Prostate gland (tissue), 2 donors: Measurements from ENCODE around the gene CAMK1. TPM values are rescaled to one million over a fixed set of nuclear protein-coding genes. Genes with fewer than 3 reads are reported as not detected.

Experiments used
- DNase-seq: peaks from one replicate; pipeline ENCODE4 v3.0.0-alpha.2; 2019; ENCODE audit warnings: low spot score
- H3K27ac ChIP-seq, 2 donors: fragments of 200-600 bp; sonication (generic); 2 replicates each; pipeline ENCODE4 v1.5.1; 2017 to 2019
- H3K27me3 ChIP-seq: fragments of 200-600 bp; sonication (generic); replicated peaks from 2 replicates; pipeline ENCODE4 v1.5.1; 2019; ENCODE audit not compliant: insufficient read depth
- H3K36me3 ChIP-seq, 2 donors: fragments of 200-600 bp; sonication (generic); 1 replicate in 1 of 2; 2 replicates in 1 of 2; pipeline versions ENCODE4 v1.5.1 to v1.8.1; 2017 to 2019
- H3K4me1 ChIP-seq: fragments of 200-600 bp; sonication (generic); replicated peaks from 2 replicates; pipeline ENCODE4 v1.5.1; 2019
- H3K4me3 ChIP-seq, 2 donors: fragments of 200-600 bp; sonication (generic); 2 replicates each; pipeline ENCODE4 v1.5.1; 2017 to 2019
- H3K9me3 ChIP-seq: fragments of 200-600 bp; sonication (generic); 2 replicates; pipeline ENCODE4 v1.5.1; 2017
- POLR2A ChIP-seq: fragments of 450-650 bp; IDR thresholded peaks from one replicate; pipeline ENCODE4 v1.6.1; 2016; ENCODE audit warnings: antibody characterized with exemption, mild to moderate bottlenecking
- POLR2AphosphoS5 ChIP-seq: sonication (generic); formaldehyde crosslinking; IDR thresholded peaks from one replicate; pipeline ENCODE4 v1.6.1; 2017; ENCODE audit warnings: antibody characterized with exemption
- WGBS: methylation state at CpG from one replicate; pipeline ENCODE4 v1.1.5; 2018; 5-methylcytosine and 5-hydroxymethylcytosine counted together
- intact Hi-C: fragments of 100-400 bp; cut with DNase I; formaldehyde crosslinking; loops from one replicate; pipeline ENCODE4 v1.14.2; 2022
- total RNA-seq, 2 donors: library from RNA; depleted of rRNA; stranded (reverse); fragments of >200 nt; gene quantifications; one replicate each; pipeline ENCODE4 v1.1.0, GENCODE V29; 2016
- TF ChIP-seq, protein P1 (sequence below), 4 experiments: fragments of 200-600 bp in 2 of 4; fragments of 450-650 bp in 2 of 4; sonication (generic) in 2 of 4; IDR thresholded peaks; 1 replicate in 3 of 4; 2 replicates in 1 of 4; pipeline ENCODE4 v1.5.1; 2016 to 2019; ENCODE audit warnings: antibody characterized with exemption in 4 of 4, mild to moderate bottlenecking in 2 of 4, moderate library complexity in 2 of 4

CAMK1 gene
- total RNA-seq, 2 donors from 2014 or later = 74.4 to 167 TPM

DNA sequence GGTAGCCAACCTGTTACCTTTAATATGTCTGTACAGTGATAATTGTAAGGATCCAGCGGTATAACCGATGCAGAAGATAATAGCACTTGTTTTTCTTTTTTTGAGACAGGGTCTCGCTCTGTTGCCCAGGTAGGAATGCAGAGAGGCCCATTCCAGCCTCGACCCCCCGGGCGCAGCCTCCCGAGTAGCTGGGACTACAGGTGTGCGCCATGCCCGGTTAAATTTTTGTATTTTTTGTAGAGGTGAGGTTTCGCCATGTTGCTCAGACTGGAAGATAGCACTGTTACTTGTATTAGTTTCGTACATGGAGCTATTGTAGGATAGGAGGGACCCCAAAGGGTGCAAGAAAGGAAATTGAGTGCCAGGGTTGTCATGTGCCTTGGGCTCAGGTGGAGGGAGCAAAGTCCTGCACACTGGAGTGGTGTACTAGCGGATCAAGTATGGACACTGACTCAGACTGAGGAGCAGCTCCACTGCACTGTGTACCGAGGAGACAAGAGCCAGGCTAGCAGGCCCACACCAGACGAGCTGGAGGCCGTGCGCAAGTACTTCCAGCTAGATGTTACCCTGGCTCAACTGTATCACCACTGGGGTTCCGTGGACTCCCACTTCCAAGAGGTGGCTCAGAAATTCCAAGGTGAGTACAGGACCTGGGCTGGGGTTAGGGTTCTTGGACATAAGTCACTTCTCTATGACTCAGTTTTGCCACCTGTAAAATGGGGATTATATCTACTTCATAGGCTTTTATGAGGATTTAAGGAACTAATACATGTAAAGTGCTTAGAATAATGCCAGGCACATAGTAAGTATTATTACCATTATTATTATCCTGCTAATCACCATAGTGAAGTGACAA lies 19.0 kb downstream of the CAMK1 start:
- H3K4me3 ChIP-seq = peak overlapping the region; percentile 48 to 55
- H3K9me3 ChIP-seq = no peaks in the 10 kb centered on the region
- H3K4me1 ChIP-seq = no peaks in the 10 kb centered on the region
- intact Hi-C loops = no loop called here
- H3K27ac ChIP-seq = peak overlapping the region; percentile 92 to 93
- TF ChIP-seq POLR2A (no peak), POLR2AphosphoS5 (no peak)
- TF ChIP-seq, protein P1, sequence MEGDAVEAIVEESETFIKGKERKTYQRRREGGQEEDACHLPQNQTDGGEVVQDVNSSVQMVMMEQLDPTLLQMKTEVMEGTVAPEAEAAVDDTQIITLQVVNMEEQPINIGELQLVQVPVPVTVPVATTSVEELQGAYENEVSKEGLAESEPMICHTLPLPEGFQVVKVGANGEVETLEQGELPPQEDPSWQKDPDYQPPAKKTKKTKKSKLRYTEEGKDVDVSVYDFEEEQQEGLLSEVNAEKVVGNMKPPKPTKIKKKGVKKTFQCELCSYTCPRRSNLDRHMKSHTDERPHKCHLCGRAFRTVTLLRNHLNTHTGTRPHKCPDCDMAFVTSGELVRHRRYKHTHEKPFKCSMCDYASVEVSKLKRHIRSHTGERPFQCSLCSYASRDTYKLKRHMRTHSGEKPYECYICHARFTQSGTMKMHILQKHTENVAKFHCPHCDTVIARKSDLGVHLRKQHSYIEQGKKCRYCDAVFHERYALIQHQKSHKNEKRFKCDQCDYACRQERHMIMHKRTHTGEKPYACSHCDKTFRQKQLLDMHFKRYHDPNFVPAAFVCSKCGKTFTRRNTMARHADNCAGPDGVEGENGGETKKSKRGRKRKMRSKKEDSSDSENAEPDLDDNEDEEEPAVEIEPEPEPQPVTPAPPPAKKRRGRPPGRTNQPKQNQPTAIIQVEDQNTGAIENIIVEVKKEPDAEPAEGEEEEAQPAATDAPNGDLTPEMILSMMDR (IDR thresholded peaks at IDR 0.05) = no peak
- no peak for DNase-seq
- H3K27me3 ChIP-seq = no peaks in the 10 kb centered on the region
- WGBS = 35% methylated on average over 17 of the region's 17 CpGs
- peaks cover 7 to 14% of the 10 kb centered on the region in 2 donors for H3K36me3 ChIP-seq

DNA sequence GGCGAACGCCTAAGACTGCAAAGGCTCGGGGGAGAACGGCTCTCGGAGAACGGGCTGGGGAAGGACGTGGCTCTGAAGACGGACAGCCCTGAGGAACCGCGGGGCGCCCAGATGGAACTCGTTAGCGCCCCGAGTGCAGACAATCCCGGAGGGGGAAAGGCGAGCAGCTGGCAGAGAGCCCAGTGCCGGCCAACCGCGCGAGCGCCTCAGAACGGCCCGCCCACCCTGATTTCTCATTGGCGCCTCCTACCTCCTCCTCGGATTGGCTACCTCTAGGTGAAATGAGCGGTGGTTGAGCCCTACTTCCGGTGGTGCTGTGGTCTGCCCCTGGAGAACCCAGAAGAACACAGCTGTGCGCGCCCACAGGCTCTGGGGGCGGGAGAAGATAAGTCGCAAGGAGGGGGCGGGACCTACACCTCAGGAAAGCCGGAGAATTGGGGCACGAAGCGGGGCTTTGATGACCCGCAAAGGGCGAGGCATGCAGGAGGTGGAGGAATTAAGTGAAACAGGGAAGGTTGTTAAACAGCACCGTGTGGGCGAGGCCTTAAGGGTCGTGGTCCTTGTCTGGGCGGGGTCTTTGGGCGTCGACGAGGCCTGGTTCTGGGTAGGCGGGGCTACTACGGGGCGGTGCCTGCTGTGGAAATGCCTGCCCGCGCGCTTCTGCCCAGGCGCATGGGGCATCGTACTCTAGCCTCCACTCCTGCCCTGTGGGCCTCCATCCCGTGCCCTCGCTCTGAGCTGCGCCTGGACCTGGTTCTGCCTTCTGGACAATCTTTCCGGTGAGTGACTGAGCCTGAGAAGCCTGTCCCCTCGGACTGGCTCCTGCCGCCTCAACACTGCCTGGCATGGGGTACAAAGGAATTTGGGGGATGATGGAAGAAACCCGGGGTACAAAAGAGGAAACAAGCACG lies 19.8 kb downstream of the CAMK1 start, which contains the start of gene OGG1:
Gene OGG1 (plus strand): TSS at position 308 of the 911 bp plus-strand sequence. CDS start 335 bp downstream, at position 643.
- under 1% methylated on average over 57 of the region's 60 CpGs for WGBS
- peak; percentile 99 for DNase-seq
- intact Hi-C loops = loop anchor here (1.0 kb wide), 1 partner anchor 42 kb away; the partner anchor contains the start of gene TADA3
- Histone ChIP-seq H3K4me1 (no peaks in the 10 kb centered on the region), H3K36me3 (peaks cover 8 to 14% of the 10 kb centered on the region in 2 donors), H3K9me3 (no peaks in the 10 kb centered on the region), H3K27ac (peak within 1 kb of the TSS; percentile 92 to 93), H3K27me3 (no peaks in the 10 kb centered on the region), H3K4me3 (peak within 1 kb of the TSS; percentile 48 to 55)
- TF ChIP-seq POLR2A (peak; percentile 46), POLR2AphosphoS5 (peak; percentile 96)
- TF ChIP-seq, protein P1 (IDR thresholded peaks at IDR 0.05) = peak in 2 of 4 experiments; percentile 23 to 36

DNA sequence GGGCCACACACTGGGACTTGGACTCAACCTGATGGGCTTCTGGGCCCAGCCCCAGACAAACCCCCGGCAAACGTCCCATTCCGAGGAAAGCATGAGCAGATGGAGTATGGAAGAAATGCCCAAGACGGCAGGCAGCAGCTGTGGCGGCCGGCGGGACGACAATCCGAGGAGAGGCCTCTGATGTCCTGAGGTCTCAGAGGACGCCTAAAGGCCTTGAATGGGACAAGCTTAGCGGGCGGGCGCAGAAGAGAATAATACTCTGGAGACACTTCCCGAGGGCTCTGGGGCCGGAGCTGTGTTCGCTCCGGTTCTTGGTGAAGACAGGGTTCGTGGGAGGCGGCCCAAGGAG lies 20.5 kb downstream of the CAMK1 start:
- TF ChIP-seq, protein P1 (IDR thresholded peaks at IDR 0.05) = no peak
- TF ChIP-seq POLR2A (no peak), POLR2AphosphoS5 (no peak)
- H3K27ac ChIP-seq = peak overlapping the region; percentile 92 to 93
- intact Hi-C loops = loop anchor here (1.0 kb wide), 1 partner anchor 43 kb away; the partner anchor contains the start of gene TADA3
- no peaks in the 10 kb centered on the region for H3K27me3 ChIP-seq
- H3K36me3 ChIP-seq = peaks cover 14 to 18% of the 10 kb centered on the region in 2 donors
- peak overlapping the region; percentile 48 to 55 for H3K4me3 ChIP-seq
- DNase-seq = no peak
- no peaks in the 10 kb centered on the region for H3K9me3 ChIP-seq
- WGBS = 2% methylated on average over 19 of the region's 19 CpGs
- no peaks in the 10 kb centered on the region for H3K4me1 ChIP-seq

DNA sequence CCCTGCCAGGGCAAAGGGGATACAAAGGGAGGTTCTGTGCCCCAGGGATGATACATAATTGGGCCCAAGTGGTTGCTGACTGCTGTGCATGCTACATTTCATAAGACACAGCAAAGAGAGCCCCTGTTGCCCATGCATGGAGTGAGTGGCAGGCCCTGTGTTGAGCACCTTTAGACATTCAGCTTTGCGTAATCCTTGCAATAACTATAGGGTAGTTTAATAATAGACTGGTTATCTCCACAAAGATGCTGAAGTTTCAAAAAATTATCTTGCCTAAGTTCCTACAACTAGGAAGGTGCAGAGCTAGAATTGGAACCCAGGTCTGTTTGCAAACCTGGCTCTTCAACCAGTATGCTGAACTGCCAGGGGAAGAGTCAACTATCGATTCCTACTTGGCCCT lies 21.7 kb downstream of the CAMK1 start:
- H3K27me3 ChIP-seq = no peaks in the 10 kb centered on the region
- H3K4me1 ChIP-seq = no peaks in the 10 kb centered on the region
- H3K4me3 ChIP-seq = no peak overlapping the region
- peaks cover 27 to 29% of the 10 kb centered on the region in 2 donors for H3K36me3 ChIP-seq
- H3K27ac ChIP-seq = no peak overlapping the region
- DNase-seq = no peak
- TF ChIP-seq POLR2A (no peak), POLR2AphosphoS5 (no peak)
- TF ChIP-seq, protein P1 (IDR thresholded peaks at IDR 0.05) = no peak
- H3K9me3 ChIP-seq = no peaks in the 10 kb centered on the region
- WGBS = 96% methylated on average over 2 of the region's 2 CpGs
- intact Hi-C loops = no loop called here
